RPMI8226 (cell line): ENCODE measurements around the gene AGO3.

Experiments used
- DNase-seq: peaks from one replicate; pipeline ENCODE4 v3.0.0-alpha.2; 2015

AGO3 gene

GRCh38 chr1:36084497-36085115 lies 153.7 kb downstream of the AGO3 start:
- DNase-seq, result no peak

GRCh38 chr1:36085126-36085525 lies 154.2 kb downstream of the AGO3 start:
- no peak for DNase-seq

DNA sequence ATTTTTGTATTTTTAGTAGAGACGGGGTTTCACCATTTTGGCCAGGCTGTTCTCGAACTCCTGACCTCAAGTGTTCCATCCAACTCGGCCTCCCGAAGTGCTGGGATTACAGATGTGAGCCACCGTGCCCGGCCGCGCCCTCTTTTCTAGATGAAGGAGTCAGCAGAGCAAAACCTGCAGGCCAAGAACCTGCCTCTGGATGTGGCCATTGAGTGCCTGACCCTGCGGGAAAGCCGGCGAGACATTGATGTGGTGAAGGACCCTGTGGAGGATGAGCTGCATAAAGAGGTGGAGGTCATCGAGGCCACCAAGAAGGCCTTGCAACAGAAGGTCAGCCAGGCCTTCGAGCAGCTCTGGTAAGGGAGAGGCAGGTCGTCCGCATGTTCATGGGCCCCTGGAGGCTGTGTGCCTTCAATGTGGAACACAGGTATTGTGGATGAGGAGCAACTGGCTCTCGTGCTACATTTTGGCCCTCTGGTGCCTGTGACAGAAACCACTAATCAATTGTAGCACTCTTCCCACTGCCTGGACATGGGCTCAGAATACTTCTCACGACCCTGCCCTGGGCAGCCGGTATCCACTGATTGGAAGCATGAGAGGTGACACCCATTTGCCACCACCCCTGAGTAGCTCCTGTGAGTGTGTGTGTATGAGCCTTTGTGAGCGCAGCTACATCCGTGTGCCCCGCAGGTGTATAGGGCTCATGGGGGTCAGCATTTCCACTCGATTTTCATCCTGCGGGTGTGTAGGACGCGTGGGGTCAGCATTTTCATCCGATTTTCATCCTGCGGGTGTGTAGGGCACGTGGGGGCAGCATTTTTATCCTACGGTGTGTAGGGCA lies 155.0 kb downstream of the AGO3 start:
- DNase-seq, result no peak

- no peak for DNase-seq
These were observed 155.8 kb downstream of the AGO3 start for GRCh38 chr1:36086529-36087232.

GRCh38 chr1:36087233-36088123 lies 156.6 kb downstream of the AGO3 start:
- no peak for DNase-seq

- DNase-seq, result no peak
These were observed 157.3 kb downstream of the AGO3 start for GRCh38 chr1:36088265-36088576.

- DNase-seq, result peak; percentile 97
These were observed 157.9 kb downstream of the AGO3 start, which contains the start of gene ADPRS for GRCh38 chr1:36088577-36089392. ADPRS (plus strand) TSS chr1:36088892; CDS start chr1:36088905, 13 bp downstream.

DNA sequence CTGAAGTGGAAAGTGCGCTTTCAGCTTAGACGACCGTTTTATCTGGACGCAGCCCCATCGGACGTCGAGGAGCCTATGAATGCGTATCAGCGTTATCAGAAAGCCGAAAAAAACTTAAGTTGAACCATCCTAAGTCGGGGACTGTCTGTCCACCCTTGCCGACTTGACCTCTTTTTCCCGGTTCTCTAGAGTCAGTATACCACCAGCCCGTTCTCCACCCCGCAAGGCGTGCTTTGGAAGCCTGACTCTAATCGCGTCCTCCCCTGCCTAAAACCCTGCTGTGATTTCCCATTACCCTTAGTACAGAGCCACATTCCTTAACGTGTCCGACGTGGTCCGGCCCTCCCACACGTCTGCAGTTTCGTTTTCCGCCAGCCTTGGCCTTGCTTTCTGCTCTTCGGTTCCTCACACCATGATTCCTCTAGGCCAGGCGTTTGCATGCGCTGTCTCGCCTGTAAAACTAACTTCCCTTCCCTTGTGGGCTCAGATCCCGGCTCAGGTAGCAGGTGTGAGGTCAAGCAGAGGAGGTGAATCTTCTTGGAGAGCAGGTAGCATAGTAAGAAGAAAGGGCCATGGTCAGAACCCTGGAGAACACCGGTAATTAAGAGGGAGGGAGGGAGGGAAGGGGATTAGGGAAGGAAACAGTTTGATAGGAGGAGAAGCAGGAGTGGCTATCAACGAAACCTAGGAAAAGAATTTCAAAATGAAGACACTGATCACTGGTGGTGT lies 158.7 kb downstream of the AGO3 start:
- peak; percentile 74 for DNase-seq

DNA sequence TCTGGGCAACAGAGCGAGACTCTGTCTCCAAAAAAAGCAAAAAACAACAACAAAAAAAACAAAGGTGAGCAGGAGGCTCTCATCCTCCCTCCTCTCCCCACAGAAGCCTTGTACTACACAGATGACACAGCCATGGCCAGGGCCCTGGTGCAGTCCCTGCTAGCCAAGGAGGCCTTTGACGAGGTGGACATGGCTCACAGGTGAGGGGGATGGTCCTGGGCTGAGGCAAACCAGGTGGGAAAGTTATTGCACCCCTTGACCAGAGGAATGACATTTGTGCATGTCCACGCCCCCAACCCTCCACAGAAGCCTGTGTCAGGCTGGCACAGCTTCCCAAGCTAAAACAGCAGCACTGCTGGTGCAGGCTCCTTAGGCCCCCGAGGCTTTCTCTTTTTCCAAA lies 160.2 kb downstream of the AGO3 start:
- no peak for DNase-seq

- no peak for DNase-seq
These were observed 160.8 kb downstream of the AGO3 start for GRCh38 chr1:36091698-36092097.

- no peak for DNase-seq
These were observed 161.4 kb downstream of the AGO3 start for GRCh38 chr1:36092166-36092797.

DNA sequence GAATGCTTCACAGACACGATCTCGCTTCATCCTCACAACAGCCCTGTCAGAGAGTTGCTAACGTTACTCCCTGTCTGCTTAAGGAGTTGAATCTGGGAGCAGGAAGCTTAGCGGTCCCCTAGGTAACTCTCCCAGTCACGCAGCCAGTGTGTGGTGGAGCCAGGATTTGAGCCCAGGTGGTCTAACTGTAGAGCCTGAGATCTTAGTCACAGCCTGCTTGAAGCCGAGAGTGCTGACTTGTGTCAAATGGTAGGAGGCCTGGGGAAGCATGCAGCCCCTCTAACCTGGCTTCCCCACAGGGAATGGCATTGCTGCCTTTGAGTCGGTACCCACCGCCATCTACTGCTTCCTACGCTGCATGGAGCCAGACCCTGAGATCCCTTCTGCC lies 161.9 kb downstream of the AGO3 start:
- no peak for DNase-seq

DNA sequence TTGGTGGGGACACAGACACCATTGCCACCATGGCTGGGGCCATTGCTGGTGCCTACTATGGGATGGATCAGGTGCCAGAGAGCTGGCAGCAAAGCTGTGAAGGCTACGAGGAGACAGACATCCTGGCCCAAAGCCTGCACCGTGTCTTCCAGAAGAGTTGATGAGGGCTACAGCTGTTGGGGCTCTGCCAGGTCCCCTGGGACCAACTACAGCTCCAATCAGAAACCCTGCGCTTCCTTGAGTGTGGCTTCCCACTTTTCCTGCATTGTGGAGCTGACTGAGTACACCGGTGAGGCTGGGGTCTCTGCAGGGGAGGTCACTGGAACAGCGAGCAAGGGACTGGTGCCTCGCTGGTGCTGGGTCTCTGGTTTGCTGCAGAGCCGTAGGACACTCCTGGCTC lies 162.3 kb downstream of the AGO3 start:
- DNase-seq, result no peak

DNA sequence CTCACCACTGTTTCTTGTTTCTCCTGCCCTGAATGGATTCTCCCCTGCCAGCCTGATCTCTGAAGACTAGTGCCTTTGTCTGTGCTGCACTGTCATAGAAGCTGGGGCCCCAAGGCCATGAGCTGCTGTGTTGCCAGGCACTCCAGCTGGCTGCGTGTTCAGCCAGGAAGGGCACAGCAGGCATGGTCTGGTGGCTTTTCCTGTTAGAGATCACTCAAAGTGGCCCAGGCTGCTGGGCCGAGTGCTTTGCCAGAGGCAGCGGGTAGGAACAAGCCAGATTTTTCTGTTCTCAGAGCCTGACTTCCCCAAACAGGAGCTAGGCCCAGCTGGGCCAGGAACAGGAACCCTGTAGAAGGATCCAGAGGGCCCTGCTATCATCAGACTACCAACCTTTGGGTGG lies 163.0 kb downstream of the AGO3 start:
- no peak for DNase-seq

DNA sequence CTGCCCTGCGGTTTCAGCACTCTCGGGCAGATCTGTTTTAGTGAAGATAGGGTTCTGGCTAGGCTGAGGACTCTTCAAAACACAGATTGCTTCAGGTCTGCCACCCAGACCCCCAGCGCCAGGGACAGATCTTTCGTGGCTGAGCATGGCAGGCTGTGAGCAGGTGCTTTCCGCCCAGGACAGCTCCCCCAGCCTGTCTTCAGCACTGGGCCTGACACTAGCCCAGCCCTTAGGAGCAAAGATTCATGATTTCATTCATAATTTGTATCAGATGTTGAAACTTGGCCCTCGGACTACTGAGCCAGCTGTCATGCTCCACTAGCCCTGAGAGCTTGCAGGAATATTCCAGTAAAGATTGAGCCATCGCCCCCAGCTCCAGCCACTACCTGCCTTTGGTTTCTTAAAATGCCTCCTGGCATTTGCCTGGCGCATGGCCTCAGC lies 163.7 kb downstream of the AGO3 start:
- no peak for DNase-seq

GRCh38 chr1:36095760-36096405 lies 165.0 kb downstream of the AGO3 start:
- no peak for DNase-seq

DNA sequence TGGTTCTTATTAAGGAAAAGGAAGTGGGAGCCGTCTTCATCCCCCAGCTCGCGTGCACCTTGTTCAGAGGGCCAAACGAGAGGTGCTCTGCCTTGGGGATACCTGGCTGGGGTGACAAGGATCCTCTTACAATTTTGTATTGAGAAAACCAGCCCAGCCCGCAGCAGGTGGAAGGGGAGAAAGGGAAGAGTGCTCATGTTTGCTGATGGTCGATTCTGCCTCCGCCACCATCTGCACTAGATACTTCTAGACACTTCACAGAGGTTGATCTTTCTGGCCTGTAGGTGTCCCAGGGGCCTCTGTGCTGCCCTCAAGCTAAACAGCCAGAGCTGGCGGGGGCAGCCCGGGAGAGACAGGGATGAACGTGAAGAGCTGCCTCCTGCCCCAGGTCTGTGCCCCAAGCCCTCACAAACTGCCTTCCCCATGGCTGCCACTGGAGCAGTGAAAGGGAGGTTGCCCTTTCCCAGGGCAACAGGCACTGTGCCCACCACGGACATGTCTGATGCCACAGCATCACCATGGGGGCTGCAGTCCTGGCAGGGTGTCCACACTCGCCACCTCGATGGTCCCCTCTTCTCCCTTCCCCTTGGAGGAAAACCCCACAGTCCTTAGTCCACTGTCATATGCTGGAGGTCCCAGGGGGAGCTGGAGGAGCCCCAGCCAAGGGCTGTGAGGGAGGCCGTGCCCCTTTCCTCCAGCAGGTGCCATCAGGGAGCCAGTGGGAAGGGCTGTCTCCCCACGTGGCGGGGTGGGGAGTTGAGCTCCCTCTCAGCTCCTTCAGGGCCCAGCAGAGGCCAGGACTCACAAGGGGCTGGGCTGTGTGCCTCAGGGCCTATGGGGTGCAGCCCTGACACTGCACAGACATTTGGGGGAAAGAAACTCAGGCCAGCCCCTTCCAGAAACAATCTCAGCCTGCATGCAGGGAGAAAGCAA lies 165.9 kb downstream of the AGO3 start:
- DNase-seq, result peak; percentile 53

GRCh38 chr1:36097693-36098585 lies 167.0 kb downstream of the AGO3 start:
- DNase-seq, result no peak
